ENCODE measurements around the gene TGFBR1.

TGFBR1 gene

DNA sequence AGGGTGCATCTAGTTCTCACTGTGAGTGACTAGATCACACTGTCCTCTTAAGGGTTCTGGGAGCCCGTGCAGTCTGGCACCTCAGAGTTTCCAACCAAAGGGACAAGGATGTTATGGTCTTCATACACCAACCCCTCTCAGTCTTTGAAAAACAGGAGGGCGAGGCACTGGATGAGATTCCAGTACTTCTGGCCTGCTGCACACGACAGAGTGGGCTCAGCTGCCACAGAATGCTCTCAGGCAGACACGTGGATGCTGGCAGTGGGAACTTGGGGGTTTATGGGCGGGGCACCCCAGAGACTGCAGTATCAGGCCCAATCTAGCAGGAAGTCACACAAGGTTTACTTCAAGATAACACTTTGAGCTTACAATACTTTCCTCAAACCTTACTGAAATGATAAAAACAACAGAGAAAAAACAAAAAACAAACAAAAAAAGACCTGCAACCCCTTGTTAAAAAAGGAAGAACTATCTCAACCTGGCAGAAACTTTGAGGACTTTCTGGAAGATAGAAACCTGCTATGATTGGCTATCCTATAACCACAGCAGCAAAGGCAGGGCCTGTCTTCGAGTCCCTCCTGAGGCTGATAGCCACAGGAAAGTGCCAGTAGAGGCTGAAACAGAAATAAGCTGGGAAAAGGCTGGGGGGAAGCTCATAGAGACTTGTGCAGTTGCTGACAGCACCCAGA lies 28.3 kb upstream of the TGFBR1 start:
- no peak for TF ChIP-seq CTCF (IDR thresholded peaks at IDR 0.05; ENCODE audit: low read depth, low read length)

DNA sequence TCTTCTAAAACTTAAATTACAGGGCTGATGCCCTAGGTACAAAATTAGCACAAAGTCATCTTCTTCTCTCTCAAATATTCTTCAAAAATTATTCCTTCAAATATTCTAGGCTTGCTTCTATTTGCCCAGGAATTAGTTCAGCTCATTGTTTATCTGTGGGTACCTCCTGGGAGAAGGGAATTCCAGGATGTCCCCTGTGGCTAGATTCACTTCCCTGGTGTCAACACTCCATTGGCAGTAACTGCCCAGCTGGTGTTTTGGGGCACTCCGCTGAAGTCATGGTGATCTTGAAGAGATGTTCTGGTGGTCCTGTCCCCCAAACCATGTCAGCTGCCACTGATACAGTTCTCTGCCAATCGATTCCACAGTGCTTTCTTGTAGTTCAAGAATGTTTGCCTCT lies 26.2 kb upstream of the TGFBR1 start:
- DNase-seq (ENCODE audit: extremely low read depth, low read depth), result no peak

More for the DNA sequence above, 28.3 kb upstream of the TGFBR1 start:
- DNase-seq (ENCODE audit: extremely low read depth, low read depth), result no peak

GRCh38 chr9:99079542-99079941 lies 25.4 kb upstream of the TGFBR1 start:
- no peak for DNase-seq (ENCODE audit: extremely low read depth, low read depth)
- no peak for TF ChIP-seq CTCF (IDR thresholded peaks at IDR 0.05; ENCODE audit: low read depth, low read length)

More for the DNA sequence above, 26.2 kb upstream of the TGFBR1 start:
- no peak for TF ChIP-seq CTCF (IDR thresholded peaks at IDR 0.05; ENCODE audit: low read depth, low read length)

GRCh38 chr9:99083051-99083450 lies 21.9 kb upstream of the TGFBR1 start:
- TF ChIP-seq CTCF (IDR thresholded peaks at IDR 0.05; ENCODE audit: low read depth, low read length), result no peak
- DNase-seq (ENCODE audit: extremely low read depth, low read depth), result no peak

- DNase-seq (ENCODE audit: extremely low read depth, low read depth), result peak; percentile 49
- no peak for TF ChIP-seq CTCF (IDR thresholded peaks at IDR 0.05; ENCODE audit: low read depth, low read length)
These were observed 18.7 kb upstream of the TGFBR1 start for GRCh38 chr9:99085949-99086948.

DNA sequence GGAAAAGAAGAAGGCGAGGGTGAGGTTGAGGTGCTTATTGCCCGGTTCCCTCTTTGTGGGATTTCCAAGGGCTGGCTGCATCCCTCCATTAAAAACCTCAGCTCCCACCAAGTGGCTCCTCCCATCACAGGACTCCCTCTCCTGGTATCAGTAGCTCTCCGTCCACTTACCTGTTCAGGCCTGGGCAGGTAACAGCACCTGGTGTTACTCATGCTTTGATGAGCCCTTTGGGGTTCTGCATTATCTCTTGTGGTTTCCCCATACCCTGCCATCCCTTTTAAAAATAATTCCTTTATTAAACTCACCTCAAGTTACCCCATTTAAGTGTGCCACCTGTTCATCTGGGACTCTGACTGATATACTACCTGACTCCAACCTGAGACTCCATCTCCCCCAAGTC lies 17.5 kb upstream of the TGFBR1 start:
- no peak for TF ChIP-seq CTCF (IDR thresholded peaks at IDR 0.05; ENCODE audit: low read depth, low read length)
- no peak for DNase-seq (ENCODE audit: extremely low read depth, low read depth)
